HG03460 (cell line): Measurements from ENCODE around the gene TOX2.

Source experiments
- ATAC-seq: cut with Tn5 transposase; IDR thresholded peaks from one replicate; pipeline ENCODE4 v1.9.1; 2021; ENCODE audit not compliant: unreplicated experiment

TOX2 gene

DNA sequence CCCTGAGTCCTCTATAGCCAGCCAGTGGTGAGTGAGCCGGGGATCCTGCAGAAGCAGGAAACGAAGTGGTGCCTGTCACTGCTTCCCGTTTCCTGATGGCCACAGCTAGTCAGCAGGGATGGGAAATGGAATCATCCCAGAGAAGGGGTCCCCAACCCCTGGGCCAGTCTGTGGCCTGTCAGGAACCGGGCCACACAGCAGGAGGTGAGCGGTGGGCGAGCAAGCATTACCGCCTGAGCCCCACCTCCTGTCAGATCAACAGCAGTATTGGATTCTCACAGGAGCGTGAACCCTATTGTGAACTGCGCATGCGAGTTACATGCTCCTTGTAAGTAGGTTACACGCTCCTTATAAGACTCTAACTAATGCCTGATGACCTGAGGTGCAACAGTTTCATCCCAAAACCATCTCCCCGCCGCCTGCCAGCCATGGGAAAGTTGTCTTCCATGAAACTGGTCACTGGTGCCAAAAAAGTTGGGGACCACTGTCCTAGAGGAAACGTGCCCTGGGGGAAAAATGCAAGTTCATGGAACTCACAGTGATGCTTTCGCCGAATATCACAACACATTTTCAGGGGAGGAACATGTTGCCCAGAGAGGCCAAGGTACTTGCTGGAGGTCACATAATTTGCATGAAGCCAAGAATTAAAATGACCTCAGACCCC, 158.5 kb downstream of the TOX2 start:
- ATAC-seq, result no peak

GRCh38 chr20:44073675-44074071, 159.0 kb downstream of the TOX2 start:
- no peak for ATAC-seq

GRCh38 chr20:44074252-44075151, 159.8 kb downstream of the TOX2 start:
- ATAC-seq, result no peak

DNA sequence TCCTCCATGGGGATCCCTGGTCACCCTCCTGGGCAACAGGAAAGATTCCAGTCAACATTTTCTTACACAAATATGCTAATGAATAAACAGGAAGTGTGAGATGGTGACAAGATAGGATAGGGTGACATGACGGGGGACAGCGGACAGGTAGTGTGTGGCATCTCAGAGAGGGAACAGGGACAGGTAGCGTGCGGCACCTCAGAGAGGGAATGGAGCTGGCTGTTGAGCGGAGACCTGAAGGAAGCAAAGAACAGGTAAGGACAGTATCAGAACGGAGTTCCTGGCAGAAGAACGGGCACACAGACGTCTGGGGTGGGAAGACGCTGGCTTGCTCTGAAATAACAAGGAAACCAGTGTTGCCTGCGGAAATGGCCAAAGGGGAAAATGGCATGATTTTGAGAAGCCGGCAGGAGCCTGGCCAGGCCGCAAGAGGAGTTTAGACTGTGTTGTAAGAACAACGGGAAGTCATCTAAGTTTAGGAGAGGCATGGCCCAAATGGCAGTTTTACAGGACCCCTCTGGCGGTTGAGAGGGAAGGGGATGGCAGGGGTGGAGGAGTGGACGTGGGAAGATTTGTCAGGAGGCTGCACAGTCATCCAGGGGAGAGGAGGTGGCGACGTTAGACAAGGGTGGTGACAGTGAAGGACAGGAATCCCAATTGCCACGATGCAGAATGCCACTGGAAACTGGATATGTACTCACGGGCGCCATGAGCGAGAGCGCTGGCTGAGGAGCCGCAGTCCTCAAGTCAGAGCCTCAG, 160.7 kb downstream of the TOX2 start:
- no peak for ATAC-seq

DNA sequence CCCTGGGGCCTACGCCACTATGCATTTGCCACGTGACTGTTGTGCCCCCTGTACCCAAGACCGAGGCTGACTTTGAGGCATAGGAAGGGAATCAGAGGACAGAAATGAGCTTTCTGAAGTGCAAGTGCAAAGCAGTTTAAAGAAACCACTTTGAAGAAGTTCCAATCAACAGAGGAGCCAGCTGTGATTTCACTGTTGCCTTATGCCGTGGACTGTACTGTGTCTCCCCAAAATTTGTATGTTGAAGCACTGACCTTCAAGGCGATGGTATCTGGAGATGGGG, 161.2 kb downstream of the TOX2 start:
- ATAC-seq, result no peak

GRCh38 chr20:44079291-44079690, 164.6 kb downstream of the TOX2 start:
- ATAC-seq, result no peak

- no peak for ATAC-seq
Observed at GRCh38 chr20:44080064-44080463, 165.4 kb downstream of the TOX2 start.

DNA sequence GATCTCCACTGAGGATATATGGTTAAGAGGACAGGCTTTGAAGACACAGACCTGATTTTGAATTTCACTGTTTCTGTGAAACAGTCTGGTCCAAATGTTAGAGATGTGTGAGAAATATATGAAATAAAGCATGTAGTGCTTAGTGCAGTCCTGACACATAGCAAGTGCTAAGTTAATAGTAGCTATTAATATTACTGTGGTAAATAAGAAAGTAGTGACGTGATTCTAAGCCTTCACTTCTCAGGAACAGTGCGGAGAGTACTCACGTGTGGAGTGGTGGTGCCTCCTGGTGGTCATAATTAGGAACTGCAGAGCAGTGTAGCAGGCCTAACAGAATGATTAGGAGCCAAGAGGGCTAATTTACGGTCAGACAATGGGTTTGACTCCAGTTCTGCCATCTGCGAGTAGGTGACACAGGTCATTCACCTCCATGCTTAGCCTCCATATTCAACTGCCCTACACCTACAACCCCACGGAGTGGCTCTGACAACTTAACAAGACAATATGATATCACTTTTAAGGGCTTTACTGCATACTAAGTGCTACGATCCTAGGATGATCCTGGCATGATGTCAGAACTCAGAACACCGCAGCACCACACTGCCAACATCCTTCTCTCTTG, 166.1 kb downstream of the TOX2 start:
- ATAC-seq, result no peak

DNA sequence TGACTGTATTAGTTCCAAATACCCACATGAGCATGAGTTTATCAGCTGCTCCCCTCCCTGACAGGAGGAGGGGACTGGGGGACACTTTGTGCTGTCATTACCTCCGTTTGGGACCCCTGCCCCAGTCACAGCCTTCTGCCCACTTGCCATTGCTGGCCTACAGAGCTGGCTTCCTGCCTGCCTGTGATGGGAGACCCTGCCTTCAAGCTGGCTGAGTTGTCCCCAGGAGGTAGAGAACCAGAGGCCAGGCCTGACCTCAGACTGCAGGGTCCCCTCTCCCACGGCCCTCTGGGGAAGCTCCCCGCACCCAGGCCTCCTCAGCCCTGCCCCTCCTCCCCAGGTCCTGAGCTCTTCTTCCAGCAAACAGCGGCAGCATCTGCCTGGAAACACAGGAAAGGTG, 166.8 kb downstream of the TOX2 start:
- no peak for ATAC-seq

- ATAC-seq, result no peak
Observed at GRCh38 chr20:44081888-44082287, 167.2 kb downstream of the TOX2 start.

DNA sequence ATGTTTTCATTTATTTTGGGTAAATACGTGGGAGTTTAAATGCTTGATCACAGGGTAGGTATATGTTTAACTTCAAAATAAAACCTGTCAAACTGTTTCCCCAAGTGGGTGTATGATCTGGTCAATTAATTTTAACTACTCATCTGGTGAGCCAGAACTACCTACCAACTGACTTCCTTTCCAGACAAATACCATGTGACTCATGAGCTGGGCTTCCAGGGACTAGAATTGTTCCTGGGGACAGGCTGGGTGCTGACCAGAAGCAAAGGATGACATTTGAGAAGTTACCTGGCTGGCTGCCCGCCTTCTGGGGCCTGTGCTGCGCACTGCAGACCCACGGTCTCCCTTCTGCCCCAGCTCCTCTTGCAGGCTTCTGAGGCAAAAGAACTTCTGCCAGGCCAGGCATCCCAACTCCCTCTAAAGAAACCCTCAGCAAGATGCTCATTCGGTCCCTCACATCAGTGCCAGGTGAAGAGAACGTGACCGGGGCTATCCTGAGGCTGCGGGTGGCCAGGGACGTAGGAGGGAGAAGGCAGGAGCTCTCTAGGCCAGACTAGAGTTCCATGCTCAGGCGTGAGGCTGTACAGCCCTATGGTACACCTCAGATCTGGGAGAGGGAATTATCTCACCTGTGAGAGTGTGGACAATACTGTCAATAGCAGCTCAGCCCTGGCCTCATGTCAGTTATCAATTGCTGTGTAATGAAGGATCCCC, 168.7 kb downstream of the TOX2 start:
- no peak for ATAC-seq

DNA sequence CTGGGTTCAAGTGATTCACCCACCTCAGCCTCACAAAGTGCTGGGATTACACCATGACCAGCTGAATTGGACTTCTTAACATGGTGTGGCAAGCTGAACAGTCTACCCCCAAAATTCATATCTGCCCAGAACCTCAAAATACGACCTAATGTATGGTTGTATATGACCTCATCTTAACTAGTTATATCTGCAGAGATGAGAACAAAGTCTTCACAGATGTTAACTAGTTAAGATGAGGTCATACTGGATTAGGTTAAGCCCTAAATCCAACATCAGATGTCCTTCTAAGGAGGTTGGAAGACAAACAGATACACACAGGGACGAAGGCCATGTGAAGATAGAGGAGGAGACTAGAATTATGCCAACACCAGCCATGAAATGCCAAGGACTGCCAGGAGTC, 169.8 kb downstream of the TOX2 start:
- no peak for ATAC-seq

GRCh38 chr20:44084891-44085290, 170.2 kb downstream of the TOX2 start:
- ATAC-seq, result no peak

- ATAC-seq, result no peak
Observed at GRCh38 chr20:44085616-44086434, 171.2 kb downstream of the TOX2 start.

- ATAC-seq, result no peak
Observed at GRCh38 chr20:44087051-44087856, 172.6 kb downstream of the TOX2 start.

DNA sequence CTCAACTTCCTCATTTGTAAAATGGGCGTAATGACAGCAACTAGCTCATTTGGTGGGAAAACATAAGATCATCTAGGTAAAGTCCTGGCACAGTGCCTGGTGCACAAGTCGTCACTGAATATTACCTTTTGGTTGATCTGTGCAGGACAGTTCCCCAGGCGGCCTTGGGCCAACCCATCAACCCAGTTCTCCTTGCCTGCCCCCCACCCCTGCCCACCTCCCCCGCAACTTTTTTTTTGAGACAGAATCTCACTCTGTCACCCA, 173.1 kb downstream of the TOX2 start:
- no peak for ATAC-seq

DNA sequence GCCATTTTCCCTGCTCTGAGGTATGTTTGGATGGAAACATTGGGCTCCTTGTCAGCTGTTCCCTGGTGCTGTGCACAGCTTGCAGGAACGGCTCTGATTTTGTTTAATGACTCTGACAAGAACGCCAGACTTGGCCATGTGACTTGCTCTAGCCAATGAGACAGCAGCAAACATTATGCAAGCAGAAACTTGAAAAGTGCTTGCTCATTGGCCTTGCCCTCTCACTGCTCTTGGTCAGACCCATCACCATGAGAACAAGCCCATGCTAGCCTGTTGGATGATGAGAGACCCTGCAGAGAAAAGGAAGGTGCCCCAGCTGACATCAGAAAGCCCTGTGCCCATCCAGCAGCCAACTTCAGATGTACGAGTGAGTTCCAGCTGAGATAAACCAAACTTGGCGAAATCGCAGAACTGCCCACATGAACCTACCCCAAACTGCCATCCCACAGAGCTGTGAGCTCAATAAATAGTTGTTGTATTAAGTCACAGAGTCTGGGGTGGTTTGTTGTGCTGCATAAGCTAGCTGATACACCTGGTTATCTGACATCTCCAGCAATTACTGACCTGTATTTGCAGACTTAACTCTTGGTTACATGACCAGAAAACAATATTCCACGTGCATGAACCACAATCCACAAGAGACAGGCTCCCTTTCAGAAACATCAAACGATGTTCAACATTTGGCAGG, 175.5 kb downstream of the TOX2 start:
- no peak for ATAC-seq

GRCh38 chr20:44091026-44091425, 176.4 kb downstream of the TOX2 start:
- ATAC-seq, result no peak
